ENCODE results near the gene DENND1C. TPM values are rescaled to one million over a fixed set of nuclear protein-coding genes. Genes with fewer than 3 reads are reported as not detected.

The DENND1C gene
- total and polyA plus RNA-seq, 2 of the 8 experiments (the other 6 are each of a cell fraction or from before 2014, with no cell fraction given) = 3.6 to 4.0 TPM

GRCh38 chr19:6509118-6509971 is 27.8 kb upstream of the DENND1C start:
- H3K27me3 ChIP-seq (replicated peaks in 1 of 4; ENCODE audit: control insufficient read depth in 3 of 4, extremely low read depth in 1 of 4, insufficient read depth in 3 of 4, low read length in 3 of 4) = no peaks in the 10 kb centered on the region
- no peak overlapping the region for H2BK5ac ChIP-seq (ENCODE audit: low read depth, low read length)
- H2BK120ac ChIP-seq (replicated peaks; ENCODE audit: low read depth, low read length) = no peak overlapping the region
- no peaks in the 10 kb centered on the region for H3K9me3 ChIP-seq (ENCODE audit: insufficient read depth in 2 of 2, low read depth in 1 of 2, low read length in 1 of 2)
- H3K14ac ChIP-seq (ENCODE audit: insufficient read length) = no peak overlapping the region
- H2AFZ ChIP-seq (ENCODE audit: low read length) = no peak overlapping the region
- DNase-seq (ENCODE audit: low read depth in 1 of 2, low spot score in 2 of 2) (no peak), FAIRE-seq (no peak)
- no peaks in the 10 kb centered on the region for H3K79me1 ChIP-seq (ENCODE audit: low read depth, low read length)
- no peak overlapping the region for H3K23ac ChIP-seq (ENCODE audit: insufficient read length)
- no peak overlapping the region for H3K18ac ChIP-seq (ENCODE audit: extremely low read depth, low read length)
- H4K20me1 ChIP-seq (replicated peaks in 1 of 2; ENCODE audit: control insufficient read depth in 1 of 2, insufficient read depth in 2 of 2, low read length in 2 of 2) = no peaks in the 10 kb centered on the region
- 88% methylated on average over 19 of the region's 20 CpGs; no CpG with 5 or more reads in 1 of the 2 experiments for whole genome bisulfite sequencing, 2 experiments (ENCODE audit: extremely low coverage in 1 of 2, insufficient coverage in 1 of 2, insufficient read length in 1 of 2, insufficient replicate concordance in 2 of 2, low coverage in 1 of 2, low lambda C conversion rate in 2 of 2, missing lambda C conversion rate in 1 of 2)
- no peak overlapping the region for H3K27ac ChIP-seq (ENCODE audit: low read depth, low read length)
- no peak overlapping the region for H3K56ac ChIP-seq (replicated peaks; ENCODE audit: insufficient read length, low read depth, low read length)
- H3K36me3 ChIP-seq (ENCODE audit: control insufficient read depth in 2 of 4, insufficient read depth in 4 of 4, low read length in 3 of 4) = no peaks in the 10 kb centered on the region
- H3K4me2 ChIP-seq (ENCODE audit: insufficient read depth in 1 of 2, low read depth in 2 of 2, low read length in 2 of 2) = no peak overlapping the region
- no peak overlapping the region for H3K9ac ChIP-seq (replicated peaks in 1 of 4; ENCODE audit: extremely low read depth in 1 of 4, low read depth in 3 of 4, low read length in 3 of 4)
- no peaks in the 10 kb centered on the region for H3K23me2 ChIP-seq (ENCODE audit: low read depth, low read length)
- H3K4me3 ChIP-seq (ENCODE audit: extremely low read depth in 1 of 4, insufficient read depth in 2 of 4, low read depth in 3 of 4, low read length in 4 of 4) = no peak overlapping the region
- no peak overlapping the region for H4K91ac ChIP-seq (replicated peaks; ENCODE audit: insufficient read length, low read length)
- no peak overlapping the region for H3K4ac ChIP-seq (replicated peaks; ENCODE audit: insufficient read length, low read depth, low read length)
- no peak overlapping the region; the same call in none of the 2 replicates for H4K8ac ChIP-seq (ENCODE audit: extremely low read depth, insufficient read depth, low read length)
- CTCF ChIA-PET (ENCODE audit: partially characterized antibody) = interaction anchor here (0.7 to 4.7 kb wide), 2 partner anchors 27 to 122 kb away, joined by 3 to 19 read pairs; partner anchors contain the start of gene DENND1C
- H2BK15ac ChIP-seq (ENCODE audit: low read length) = no peak overlapping the region
- H2AK5ac ChIP-seq (ENCODE audit: low read depth, low read length) = no peak overlapping the region
- no peak overlapping the region for H4K5ac ChIP-seq (ENCODE audit: insufficient read length, low read depth, low read length)
- H2BK20ac ChIP-seq (ENCODE audit: low read length) = no peak overlapping the region
- H3K79me2 ChIP-seq (ENCODE audit: control insufficient read depth in 1 of 2, insufficient read depth in 2 of 2, low read length in 2 of 2) = no peaks in the 10 kb centered on the region
- H3K4me1 ChIP-seq (replicated peaks in 1 of 4; ENCODE audit: control insufficient read depth in 3 of 4, insufficient read depth in 4 of 4, low read length in 3 of 4) = no peaks in the 10 kb centered on the region
- no peak overlapping the region for H2BK12ac ChIP-seq (ENCODE audit: low read depth, low read length)
- POLR2A ChIA-PET (ENCODE audit: partially characterized antibody) = no interaction called here
- TF ChIP-seq SP1 (IDR thresholded peaks at IDR 0.05; ENCODE audit: low read depth, low read length) = no peak
- no peak for TF ChIP-seq USF2 (IDR thresholded peaks at IDR 0.05; ENCODE audit: low read length)
- TF ChIP-seq KDM4A (IDR thresholded peaks at IDR 0.05; ENCODE audit: low read depth, low read length, severe bottlenecking) = no peak
- TF ChIP-seq RXRA (IDR thresholded peaks at IDR 0.05; ENCODE audit: insufficient read depth, low read depth, low read length) = no peak
- TF ChIP-seq CBX5 (IDR thresholded peaks at IDR 0.05; ENCODE audit: low read depth, low read length) = no peak
- no peak for TF ChIP-seq YY1 (IDR thresholded peaks at IDR 0.05; ENCODE audit: low read depth, low read length)
- TF ChIP-seq SRF (IDR thresholded peaks at IDR 0.05; ENCODE audit: low read depth, low read length) = no peak
- no peak for TF ChIP-seq CBX8 (IDR thresholded peaks at IDR 0.05; ENCODE audit: borderline replicate concordance, low read depth, low read length)
- no peak for TF ChIP-seq ATF2 (IDR thresholded peaks at IDR 0.05; ENCODE audit: low read length)
- TF ChIP-seq BACH1 (IDR thresholded peaks at IDR 0.05; ENCODE audit: low read length) = no peak
